Measurements from ENCODE around the gene NEURL1B.

The NEURL1B gene

DNA sequence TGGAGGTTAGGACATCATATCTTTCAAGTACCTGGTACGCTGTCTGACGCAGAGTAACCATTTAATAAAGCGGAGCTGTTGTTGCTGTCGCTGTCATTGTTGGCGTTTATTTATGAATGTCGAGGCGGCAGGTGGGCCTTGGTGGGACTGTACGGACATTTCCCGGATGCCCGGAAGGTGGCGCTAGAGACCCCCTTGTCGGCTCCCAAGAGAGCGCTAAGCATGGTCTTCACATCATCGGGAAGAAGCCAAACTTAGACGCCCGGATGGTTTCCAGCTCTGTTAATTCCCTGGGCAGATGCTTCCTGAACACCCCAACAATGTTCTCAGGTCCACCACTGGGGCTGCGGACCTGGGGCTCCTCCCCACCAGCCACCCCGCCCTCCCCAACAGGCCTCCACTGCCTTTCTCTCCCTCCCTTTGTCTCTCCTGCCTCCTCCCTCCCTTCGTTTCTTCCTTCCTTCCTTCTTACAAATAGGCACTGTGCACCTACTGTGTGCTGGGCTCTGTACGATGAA lies 75.8 kb downstream of the NEURL1B start (continued):
- TF ChIP-seq, protein P1, sequence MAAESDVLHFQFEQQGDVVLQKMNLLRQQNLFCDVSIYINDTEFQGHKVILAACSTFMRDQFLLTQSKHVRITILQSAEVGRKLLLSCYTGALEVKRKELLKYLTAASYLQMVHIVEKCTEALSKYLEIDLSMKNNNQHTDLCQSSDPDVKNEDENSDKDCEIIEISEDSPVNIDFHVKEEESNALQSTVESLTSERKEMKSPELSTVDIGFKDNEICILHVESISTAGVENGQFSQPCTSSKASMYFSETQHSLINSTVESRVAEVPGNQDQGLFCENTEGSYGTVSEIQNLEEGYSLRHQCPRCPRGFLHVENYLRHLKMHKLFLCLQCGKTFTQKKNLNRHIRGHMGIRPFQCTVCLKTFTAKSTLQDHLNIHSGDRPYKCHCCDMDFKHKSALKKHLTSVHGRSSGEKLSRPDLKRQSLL (tag by site-specific recombination; IDR thresholded peaks at IDR 0.05) = no peak
- TF ChIP-seq AEBP2 (tag by site-specific recombination; IDR thresholded peaks at IDR 0.05; ENCODE audit: borderline replicate concordance) (no peak), ZNF274 (IDR thresholded peaks at IDR 0.05; ENCODE audit: low read length) (no peak), ZNF274 (tag by site-specific recombination; IDR thresholded peaks at IDR 0.05; ENCODE audit: borderline replicate concordance) (no peak), ZIC2 (tag by site-specific recombination; IDR thresholded peaks at IDR 0.05) (no peak), ZNF184 (tag by site-specific recombination; IDR thresholded peaks at IDR 0.05) (no peak), ZNF335 (tag by site-specific recombination; conservative IDR thresholded peaks at IDR 0.05) (0 out of 2 replicates have a peak, but pooled peaks have one; percentile 29), ZNF843 (tag by site-specific recombination; IDR thresholded peaks at IDR 0.05) (no peak), TCF7L2 (IDR thresholded peaks at IDR 0.05; ENCODE audit: borderline replicate concordance, low read depth, low read length) (no peak), ZNF555 (tag by site-specific recombination; conservative IDR thresholded peaks at IDR 0.05) (no peak), PRDM1 (tag by site-specific recombination; IDR thresholded peaks at IDR 0.05) (no peak), EGR2 (tag by site-specific recombination; IDR thresholded peaks at IDR 0.05; ENCODE audit: low read depth) (0 out of 2 replicates have a peak, but pooled peaks have one; percentile 10), ZNF366 (tag by site-specific recombination; conservative IDR thresholded peaks at IDR 0.05) (peak; percentile 84), TRIM28 (IDR thresholded peaks at IDR 0.05; ENCODE audit: borderline replicate concordance, low read length) (no peak), GLIS2 (tag by site-specific recombination; IDR thresholded peaks at IDR 0.05) (no peak), ZNF239 (tag by site-specific recombination; IDR thresholded peaks at IDR 0.05) (no peak), ZBTB1 (tag by site-specific recombination; IDR thresholded peaks at IDR 0.05) (no peak), ZNF830 (tag by site-specific recombination; IDR thresholded peaks at IDR 0.05; ENCODE audit: low read depth) (no peak), ZBTB44 (tag by site-specific recombination; IDR thresholded peaks at IDR 0.05) (no peak), KLF9 (tag by site-specific recombination; IDR thresholded peaks at IDR 0.05; ENCODE audit: low read depth) (no peak), ZNF510 (tag by site-specific recombination; IDR thresholded peaks at IDR 0.05; ENCODE audit: insufficient replicate concordance) (no peak), IKZF3 (tag by site-specific recombination; IDR thresholded peaks at IDR 0.05) (0 out of 2 replicates have a peak, but pooled peaks have one; percentile 17), MEIS1 (CRISPR knock-in tag; IDR thresholded peaks at IDR 0.05; ENCODE audit: borderline replicate concordance) (no peak), PRDM2 (tag by site-specific recombination; IDR thresholded peaks at IDR 0.05; ENCODE audit: borderline replicate concordance) (no peak), ZNF585B (tag by site-specific recombination; IDR thresholded peaks at IDR 0.05) (no peak), ZBTB20 (tag by site-specific recombination; IDR thresholded peaks at IDR 0.05) (no peak)
- TF ChIP-seq, protein P2, sequence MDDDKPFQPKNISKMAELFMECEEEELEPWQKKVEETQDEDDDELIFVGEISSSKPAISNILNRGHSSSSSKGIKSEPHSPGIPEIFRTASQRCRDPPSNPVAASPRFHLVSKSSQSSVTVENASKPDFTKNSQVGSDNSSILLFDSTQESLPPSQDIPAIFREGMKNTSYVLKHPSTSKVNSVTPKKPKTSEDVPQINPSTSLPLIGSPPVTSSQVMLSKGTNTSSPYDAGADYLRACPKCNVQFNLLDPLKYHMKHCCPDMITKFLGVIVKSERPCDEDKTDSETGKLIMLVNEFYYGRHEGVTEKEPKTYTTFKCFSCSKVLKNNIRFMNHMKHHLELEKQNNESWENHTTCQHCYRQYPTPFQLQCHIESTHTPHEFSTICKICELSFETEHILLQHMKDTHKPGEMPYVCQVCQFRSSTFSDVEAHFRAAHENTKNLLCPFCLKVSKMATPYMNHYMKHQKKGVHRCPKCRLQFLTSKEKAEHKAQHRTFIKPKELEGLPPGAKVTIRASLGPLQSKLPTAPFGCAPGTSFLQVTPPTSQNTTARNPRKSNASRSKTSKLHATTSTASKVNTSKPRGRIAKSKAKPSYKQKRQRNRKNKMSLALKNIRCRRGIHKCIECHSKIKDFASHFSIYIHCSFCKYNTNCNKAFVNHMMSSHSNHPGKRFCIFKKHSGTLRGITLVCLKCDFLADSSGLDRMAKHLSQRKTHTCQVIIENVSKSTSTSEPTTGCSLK (tag by site-specific recombination; IDR thresholded peaks at IDR 0.05) = no peak
